ENCODE data around the gene RAC2.

Gene RAC2

GRCh38 chr22:37214731-37215030, 29.4 kb downstream of the RAC2 start:
- no peak for DNase-seq
- Histone ChIP-seq H4K20me1 (ENCODE audit: insufficient read depth, low read length) (no peaks in the 10 kb centered on the region), H3K9me2 (replicated peaks; ENCODE audit: insufficient read depth, low read length) (no peaks in the 10 kb centered on the region)

GRCh38 chr22:37213941-37214730, 29.9 kb downstream of the RAC2 start:
- H3F3A ChIP-seq (ENCODE audit: insufficient read depth, low read length) = peaks cover 37% of the 10 kb centered on the region
- no peaks in the 10 kb centered on the region for H3K9me2 ChIP-seq (replicated peaks; ENCODE audit: insufficient read depth, low read length)
- no peaks in the 10 kb centered on the region for H4K20me1 ChIP-seq (ENCODE audit: insufficient read depth, low read length)
- no peaks in the 10 kb centered on the region for H3K36me3 ChIP-seq (replicated peaks; ENCODE audit: insufficient read depth, low read length)
- peaks cover 43% of the 10 kb centered on the region for H3K4me1 ChIP-seq (ENCODE audit: low read length)
- H2AFZ ChIP-seq (ENCODE audit: low read length) = no peak overlapping the region
- no peaks in the 10 kb centered on the region for H3K27me3 ChIP-seq (replicated peaks; ENCODE audit: insufficient read depth, low read length)
- no peak for DNase-seq
- H3K4me2 ChIP-seq (ENCODE audit: low read depth, low read length) = no peak overlapping the region
- H3K79me2 ChIP-seq (ENCODE audit: low read length) = no peaks in the 10 kb centered on the region
- TF ChIP-seq CTCF (IDR thresholded peaks at IDR 0.05; ENCODE audit: low read length) (no peak), EZH2 (optimal IDR thresholded peaks at IDR 0.05; ENCODE audit: low read depth, low read length) (no peak), EZH2phosphoT487 (IDR thresholded peaks at IDR 0.05; ENCODE audit: low read length) (no peak)
- no peak overlapping the region for H3K4me3 ChIP-seq (ENCODE audit: low read length)
- no peaks in the 10 kb centered on the region for H3K9me3 ChIP-seq (replicated peaks; ENCODE audit: insufficient read depth, low read length)
- no peak overlapping the region for H3K9ac ChIP-seq (ENCODE audit: low read length)
- H3K27ac ChIP-seq (ENCODE audit: low read length) = no peak overlapping the region

More at GRCh38 chr22:37214731-37215030, 29.4 kb downstream of the RAC2 start:
- no peaks in the 10 kb centered on the region for H3K27me3 ChIP-seq (replicated peaks; ENCODE audit: insufficient read depth, low read length)
- H3F3A ChIP-seq (ENCODE audit: insufficient read depth, low read length) = peaks cover 42% of the 10 kb centered on the region
- no peak overlapping the region for H3K4me3 ChIP-seq (ENCODE audit: low read length)
- H3K9me3 ChIP-seq (replicated peaks; ENCODE audit: insufficient read depth, low read length) = no peaks in the 10 kb centered on the region
- H2AFZ ChIP-seq (ENCODE audit: low read length) = no peak overlapping the region
- H3K4me1 ChIP-seq (ENCODE audit: low read length) = peaks cover 49% of the 10 kb centered on the region
- no peak overlapping the region for H3K27ac ChIP-seq (ENCODE audit: low read length)
- TF ChIP-seq EZH2 (optimal IDR thresholded peaks at IDR 0.05; ENCODE audit: low read depth, low read length) (no peak), EZH2phosphoT487 (IDR thresholded peaks at IDR 0.05; ENCODE audit: low read length) (no peak), CTCF (IDR thresholded peaks at IDR 0.05; ENCODE audit: low read length) (no peak)
- H3K79me2 ChIP-seq (ENCODE audit: low read length) = no peaks in the 10 kb centered on the region
- H3K9ac ChIP-seq (ENCODE audit: low read length) = no peak overlapping the region
- H3K36me3 ChIP-seq (replicated peaks; ENCODE audit: insufficient read depth, low read length) = no peaks in the 10 kb centered on the region
- no peak overlapping the region for H3K4me2 ChIP-seq (ENCODE audit: low read depth, low read length)

GRCh38 chr22:37213218-37213855, 30.7 kb downstream of the RAC2 start:
- no peaks in the 10 kb centered on the region for H3K36me3 ChIP-seq (replicated peaks; ENCODE audit: insufficient read depth, low read length)
- H3K9ac ChIP-seq (ENCODE audit: low read length) = no peak overlapping the region
- H3K79me2 ChIP-seq (ENCODE audit: low read length) = no peaks in the 10 kb centered on the region
- no peaks in the 10 kb centered on the region for H4K20me1 ChIP-seq (ENCODE audit: insufficient read depth, low read length)
- peaks cover 29% of the 10 kb centered on the region for H3F3A ChIP-seq (ENCODE audit: insufficient read depth, low read length)
- H3K4me1 ChIP-seq (ENCODE audit: low read length) = peaks cover 37% of the 10 kb centered on the region
- no peak for TF ChIP-seq EZH2phosphoT487 (IDR thresholded peaks at IDR 0.05; ENCODE audit: low read length)
- no peak for TF ChIP-seq EZH2 (optimal IDR thresholded peaks at IDR 0.05; ENCODE audit: low read depth, low read length)
- H3K4me3 ChIP-seq (ENCODE audit: low read length) = no peak overlapping the region
- H3K27ac ChIP-seq (ENCODE audit: low read length) = no peak overlapping the region
- H3K9me2 ChIP-seq (replicated peaks; ENCODE audit: insufficient read depth, low read length) = no peaks in the 10 kb centered on the region
- no peak overlapping the region for H3K4me2 ChIP-seq (ENCODE audit: low read depth, low read length)
- H3K27me3 ChIP-seq (replicated peaks; ENCODE audit: insufficient read depth, low read length) = no peaks in the 10 kb centered on the region
- no peaks in the 10 kb centered on the region for H3K9me3 ChIP-seq (replicated peaks; ENCODE audit: insufficient read depth, low read length)
- DNase-seq = no peak
- H2AFZ ChIP-seq (ENCODE audit: low read length) = no peak overlapping the region

All from MM.1S (cell line).